T-cell (primary cell): Measurements from ENCODE around the gene MYLK4. TPM values are rescaled to one million over a fixed set of nuclear protein-coding genes. Genes with fewer than 3 reads are reported as not detected.

Source experiments
- ATAC-seq, 4 experiments: fragments of 200-7000 bp in 3 of 4; fragments of 150-1000 bp in 1 of 4; cut with Tn5 transposase; replicated peaks in 1 of 4; 1 replicate in 3 of 4; 2 replicates in 1 of 4; pipeline ENCODE4 v1.10.0; 2021; ENCODE audit warnings: moderate library complexity in 3 of 4, mild to moderate bottlenecking in 2 of 4, moderate number of reproducible peaks in 1 of 4
- CTCF ChIA-PET, 2 donors: fragments of 300-600 bp; sonication (Branson Sonifier 250); formaldehyde crosslinking; loops; one replicate each; lab custom pipeline; 2022; ENCODE audit warnings: antibody characterized with exemption in 2 of 2; lab: Charles Lee
- POLR2A ChIA-PET, 2 donors: fragments of 300-600 bp; sonication (Branson Sonifier 250); formaldehyde crosslinking; loops; one replicate each; lab custom pipeline; 2022; ENCODE audit warnings: antibody characterized with exemption in 2 of 2; lab: Charles Lee
- DNase-seq, 35 experiments: peaks; one replicate each; pipeline versions ENCODE4 v3.0.0 to v3.0.0-alpha.2; 2013 to 2023
- H3K27ac ChIP-seq: one replicate; pipeline ENCODE4 v1.5.1; 2013; ENCODE audit warnings: low read length
- H3K27me3 ChIP-seq, 2 experiments: replicated peaks in 1 of 2; 1 replicate in 1 of 2; 2 replicates in 1 of 2; pipeline versions ENCODE4 v1.6.1 to v1.7.0; 2013; ENCODE audit warnings: low read length in 1 of 2, mixed read lengths in 1 of 2; ENCODE audit not compliant: control insufficient read depth in 2 of 2, insufficient read depth in 2 of 2; ENCODE audit errors: extremely low read depth in 1 of 2
- H3K36me3 ChIP-seq, 2 donors: 1 replicate in 1 of 2; 2 replicates in 1 of 2; pipeline versions ENCODE4 v1.6.1 to v1.7.0; 2013; ENCODE audit warnings: low read length in 1 of 2; ENCODE audit not compliant: control insufficient read depth in 2 of 2, insufficient read depth in 1 of 2; ENCODE audit errors: extremely low read depth in 1 of 2
- H3K4me1 ChIP-seq, 2 experiments: 1 replicate in 1 of 2; 2 replicates in 1 of 2; pipeline versions ENCODE4 v1.6.1 to v1.7.0; 2013; ENCODE audit warnings: low read length in 2 of 2, mixed read lengths in 1 of 2; ENCODE audit not compliant: insufficient read depth in 2 of 2, control insufficient read depth in 1 of 2; ENCODE audit errors: extremely low read depth in 1 of 2
- H3K4me3 ChIP-seq, 2 donors: 1 replicate in 1 of 2; 2 replicates in 1 of 2; pipeline versions ENCODE4 v1.5.1 to v1.7.0; 2013; ENCODE audit warnings: mild to moderate bottlenecking in 2 of 2, low read length in 1 of 2, moderate library complexity in 1 of 2; ENCODE audit not compliant: control insufficient read depth in 1 of 2; ENCODE audit errors: extremely low read depth in 1 of 2
- H3K9me3 ChIP-seq: 2 replicates; pipeline ENCODE4 v1.7.0; 2013
- H3K27ac Mint-ChIP-seq, 2 donors: one replicate each; pipeline ENCODE4 v1.8.0; 2020 to 2021; ENCODE audit warnings: mild to moderate bottlenecking in 2 of 2, mixed read lengths in 2 of 2
- H3K27me3 Mint-ChIP-seq, 2 donors: one replicate each; pipeline ENCODE4 v1.8.0; 2021 to 2022; ENCODE audit warnings: mixed read lengths in 2 of 2
- H3K36me3 Mint-ChIP-seq: one replicate; pipeline ENCODE4 v1.8.0; 2021; ENCODE audit warnings: mixed read lengths
- H3K4me1 Mint-ChIP-seq, 3 donors: one replicate each; pipeline ENCODE4 v1.8.0; 2020 to 2022; ENCODE audit warnings: mixed read lengths in 3 of 3, mild to moderate bottlenecking in 1 of 3
- H3K4me3 Mint-ChIP-seq, 3 donors: one replicate each; pipeline ENCODE4 v1.8.0; 2020 to 2022; ENCODE audit warnings: mild to moderate bottlenecking in 3 of 3, mixed read lengths in 3 of 3, moderate library complexity in 3 of 3
- H3K9me3 Mint-ChIP-seq, 3 donors: one replicate each; pipeline ENCODE4 v1.8.0; 2020 to 2022; ENCODE audit warnings: mixed read lengths in 3 of 3
- WGBS: methylation state at CpG from one replicate; pipeline ENCODE4 v1.1.5; 2013; ENCODE audit warnings: missing lambda C conversion rate; ENCODE audit not compliant: insufficient coverage; 5-methylcytosine and 5-hydroxymethylcytosine counted together
- total RNA-seq, 35 experiments: library from RNA in 6 of 35; stranded (reverse) in 6 of 35; fragments of 120-200 nt in 1 of 35; gene quantifications; one replicate each; pipeline versions ENCODE4 v1.2.1 to v1.2.4 and lab custom pipeline; 2013 to 2026

MYLK4 gene
- total RNA-seq, 5 donors from 2014 or later (not counting 1 experiment from before 2014, with no cell fraction given), result 0.58 to 1.4 (median 1.0) TPM

DNA sequence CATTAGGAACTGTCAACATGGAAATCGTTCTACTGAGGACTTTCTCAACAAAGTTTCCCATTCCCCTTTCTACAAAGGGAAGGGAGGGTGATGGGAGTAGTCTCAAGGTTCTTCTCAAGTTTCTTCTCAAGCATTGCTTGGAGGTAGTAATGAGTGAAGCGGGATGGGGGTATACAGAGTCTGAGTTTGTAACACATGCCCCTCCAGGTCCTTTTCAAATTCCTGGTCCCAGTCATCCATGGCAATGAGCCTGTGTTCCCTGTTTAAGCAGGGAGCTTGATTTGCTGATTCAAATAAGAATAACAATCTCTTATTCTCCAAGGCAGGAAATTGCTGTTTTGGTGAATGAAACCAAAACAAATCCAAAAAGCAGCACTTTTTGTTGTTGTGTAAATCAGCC is 45.5 kb downstream of the MYLK4 start:
- Mint-ChIP-seq H3K27me3 (peaks cover 13 to 16% of the 10 kb centered on the region in 2 donors), H3K4me1 (peaks cover 0 to 2% (median 0%) of the 10 kb centered on the region in 3 donors), H3K4me3 (no peak overlapping the region), H3K36me3 (peaks cover 3% of the 10 kb centered on the region), H3K27ac (no peak overlapping the region), H3K9me3 (peaks cover 3 to 4% (median 3%) of the 10 kb centered on the region in 3 donors)
- H3K4me1 ChIP-seq, result peaks cover 0 to 2% of the 10 kb centered on the region in 2 experiments
- ATAC-seq (no peak), DNase-seq (no peak)
- peaks cover 0 to 3% of the 10 kb centered on the region in 2 experiments for H3K27me3 ChIP-seq
- no peaks in the 10 kb centered on the region for H3K9me3 ChIP-seq
- H3K27ac ChIP-seq, result no peak overlapping the region
- no peaks in the 10 kb centered on the region for H3K36me3 ChIP-seq
- WGBS, result no CpG with 5 or more reads among the region's 2 CpGs
- ChIA-PET POLR2A (no interaction called here), CTCF (interaction anchor here in 1 of 2 donors (0.6 kb wide), 1 partner anchor 1094 kb away, joined by 3 read pairs; no protein-coding TSS in a partner anchor)
- no peak overlapping the region for H3K4me3 ChIP-seq

DNA sequence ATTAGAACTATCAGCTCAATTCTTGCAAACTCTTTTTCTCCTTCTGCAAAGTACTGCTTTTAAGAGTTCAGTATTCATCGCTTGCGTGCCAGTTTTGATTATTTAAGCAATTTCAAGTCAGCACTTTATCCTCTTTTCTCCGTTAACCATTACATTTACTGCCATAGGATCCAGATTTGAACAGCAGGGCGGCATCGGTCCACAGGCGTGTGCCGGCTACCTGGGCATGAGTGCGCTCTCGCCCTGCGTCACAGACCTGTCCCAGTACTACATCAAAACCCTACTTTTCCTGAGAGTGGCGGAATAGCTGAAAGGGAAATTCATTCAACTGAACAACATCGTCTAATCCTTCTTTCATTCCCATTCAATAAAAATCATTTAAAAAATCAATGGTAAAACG is 53.4 kb downstream of the MYLK4 start:
- peaks cover 0 to 15% of the 10 kb centered on the region in 2 experiments for H3K27me3 ChIP-seq
- DNase-seq, result no peak
- no peak overlapping the region for H3K27ac ChIP-seq
- no peaks in the 10 kb centered on the region for H3K36me3 Mint-ChIP-seq
- H3K9me3 Mint-ChIP-seq, result no peaks in the 10 kb centered on the region
- H3K4me1 Mint-ChIP-seq, result no peaks in the 10 kb centered on the region
- H3K4me3 Mint-ChIP-seq, result no peak overlapping the region
- WGBS, result 88% methylated on average over 11 of the region's 13 CpGs
- peaks cover 3 to 8% of the 10 kb centered on the region in 2 donors for H3K27me3 Mint-ChIP-seq
- ChIA-PET POLR2A (no interaction called here), CTCF (no interaction called here)
- H3K4me1 ChIP-seq, result no peaks in the 10 kb centered on the region
- no peaks in the 10 kb centered on the region for H3K9me3 ChIP-seq
- H3K27ac Mint-ChIP-seq, result no peak overlapping the region
- no peak overlapping the region for H3K4me3 ChIP-seq
- no peak for ATAC-seq
- no peaks in the 10 kb centered on the region for H3K36me3 ChIP-seq

DNA sequence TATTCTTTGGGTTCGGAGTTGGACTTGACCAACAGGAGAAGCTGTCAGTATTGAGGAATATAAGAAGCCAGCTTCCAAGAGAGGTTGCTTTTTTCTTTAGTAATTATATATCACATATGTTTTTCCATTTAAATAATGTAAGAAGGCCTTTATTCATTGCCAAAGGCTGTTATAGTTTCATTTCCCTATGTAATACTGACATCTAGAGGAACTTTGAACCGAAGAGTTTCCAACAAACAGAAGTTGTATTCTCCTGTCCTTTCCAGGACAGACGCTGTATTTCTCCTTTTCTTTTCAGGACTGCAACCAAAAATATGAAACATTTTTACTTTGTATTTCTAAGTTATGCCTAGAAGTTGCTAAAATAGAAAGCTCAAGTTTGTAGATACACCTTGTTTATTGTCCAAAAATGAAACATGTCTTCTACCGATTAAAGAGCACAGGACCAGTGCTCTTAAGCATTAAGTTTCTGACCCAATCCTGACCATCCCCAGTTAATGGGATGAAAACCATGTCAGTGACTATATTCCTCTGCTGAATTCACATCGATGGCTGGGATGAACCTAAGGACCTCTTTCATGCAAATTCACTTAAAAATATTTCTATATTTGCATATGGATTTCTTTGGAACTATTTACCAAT is 55.1 kb downstream of the MYLK4 start:
- 100% methylated on average over 1 of the region's 5 CpGs for WGBS
- Mint-ChIP-seq H3K4me1 (no peaks in the 10 kb centered on the region), H3K4me3 (no peak overlapping the region), H3K36me3 (no peaks in the 10 kb centered on the region), H3K27me3 (peaks cover 3 to 6% of the 10 kb centered on the region in 2 donors), H3K27ac (no peak overlapping the region), H3K9me3 (no peaks in the 10 kb centered on the region)
- Histone ChIP-seq H3K9me3 (no peaks in the 10 kb centered on the region), H3K27me3 (peaks cover 0 to 12% of the 10 kb centered on the region in 2 experiments), H3K36me3 (no peaks in the 10 kb centered on the region), H3K4me1 (no peaks in the 10 kb centered on the region), H3K27ac (no peak overlapping the region), H3K4me3 (no peak overlapping the region)
- DNase-seq (no peak), ATAC-seq (no peak)
- POLR2A ChIA-PET, result interaction anchor here in 1 of 2 donors (0.5 kb wide), 1 partner anchor 1861 kb away, joined by 4 read pairs; no protein-coding TSS in a partner anchor
- CTCF ChIA-PET, result interaction anchor here in 1 of 2 donors (0.5 kb wide), 1 partner anchor 62 kb away, joined by 3 read pairs; no protein-coding TSS in a partner anchor

DNA sequence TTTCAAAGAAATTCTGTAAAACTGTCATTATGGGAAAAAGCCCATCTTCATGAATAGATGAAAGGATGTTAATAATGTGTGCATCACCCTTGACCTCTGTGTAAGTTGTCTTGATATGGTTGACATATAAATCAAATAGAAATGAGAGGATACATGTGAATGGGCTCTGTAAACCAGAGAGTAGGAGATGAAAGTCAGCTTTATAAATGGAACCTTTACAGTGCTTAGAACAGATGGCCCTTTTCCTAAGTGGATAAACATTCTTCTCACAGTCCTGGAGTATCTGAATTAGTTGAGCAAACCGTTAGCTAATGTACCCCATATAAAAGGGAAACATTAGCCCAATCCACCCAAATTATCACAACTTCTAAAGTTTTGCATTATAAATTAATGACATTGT is 57.5 kb downstream of the MYLK4 start:
- ChIA-PET POLR2A (no interaction called here), CTCF (no interaction called here)
- Mint-ChIP-seq H3K36me3 (no peaks in the 10 kb centered on the region), H3K4me3 (no peak overlapping the region), H3K9me3 (no peaks in the 10 kb centered on the region), H3K27me3 (no peaks in the 10 kb centered on the region), H3K27ac (no peak overlapping the region), H3K4me1 (no peaks in the 10 kb centered on the region)
- Histone ChIP-seq H3K27ac (no peak overlapping the region), H3K4me3 (no peak overlapping the region), H3K27me3 (peaks cover 0 to 12% of the 10 kb centered on the region in 2 experiments), H3K9me3 (no peaks in the 10 kb centered on the region), H3K36me3 (no peaks in the 10 kb centered on the region), H3K4me1 (no peaks in the 10 kb centered on the region)
- DNase-seq, result no peak
- ATAC-seq, result no peak
- WGBS, result no CpG with 5 or more reads among the region's 1 CpG

DNA sequence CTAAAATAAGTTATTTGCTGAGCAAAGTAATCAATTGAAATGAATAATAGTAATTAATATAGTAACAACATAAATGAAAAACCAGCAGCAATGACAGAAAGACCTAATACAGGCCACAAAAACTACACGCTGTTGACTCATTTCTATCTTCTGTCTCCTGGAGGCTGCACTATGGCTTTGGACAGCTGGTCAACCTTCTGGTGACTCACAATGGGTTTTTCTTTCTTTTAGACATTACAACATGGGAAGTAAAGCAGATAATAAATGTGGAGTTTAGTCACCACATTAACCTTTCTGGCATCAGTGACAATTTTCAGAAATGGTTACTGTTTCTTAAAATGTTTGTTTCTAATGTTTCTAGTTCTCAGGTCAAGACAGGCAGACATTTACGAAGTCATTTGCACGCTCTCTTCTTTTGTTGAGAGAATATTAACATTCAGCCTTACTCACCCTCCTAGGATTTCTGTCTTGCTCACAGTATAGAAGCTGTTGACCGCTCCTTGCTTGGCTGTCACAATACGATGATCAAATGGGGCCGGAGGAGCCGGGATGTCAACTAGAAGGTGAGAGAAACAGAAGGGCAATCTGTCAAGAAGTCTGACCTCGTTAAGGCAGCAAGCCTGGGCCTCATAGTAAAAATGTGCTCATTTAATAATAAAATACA is 62.2 kb downstream of the MYLK4 start:
- H3K4me3 ChIP-seq, result no peak overlapping the region
- 60% methylated on average over 1 of the region's 8 CpGs for WGBS
- Mint-ChIP-seq H3K4me3 (no peak overlapping the region), H3K9me3 (no peaks in the 10 kb centered on the region), H3K27me3 (no peaks in the 10 kb centered on the region), H3K4me1 (no peaks in the 10 kb centered on the region), H3K27ac (no peak overlapping the region), H3K36me3 (peaks cover 10% of the 10 kb centered on the region)
- H3K36me3 ChIP-seq, result no peaks in the 10 kb centered on the region
- no peaks in the 10 kb centered on the region for H3K9me3 ChIP-seq
- H3K27me3 ChIP-seq, result peaks cover 0 to 7% of the 10 kb centered on the region in 2 experiments
- ATAC-seq (no peak), DNase-seq (no peak)
- no peak overlapping the region for H3K27ac ChIP-seq
- POLR2A ChIA-PET, result no interaction called here
- no peaks in the 10 kb centered on the region for H3K4me1 ChIP-seq
- CTCF ChIA-PET, result no interaction called here

DNA sequence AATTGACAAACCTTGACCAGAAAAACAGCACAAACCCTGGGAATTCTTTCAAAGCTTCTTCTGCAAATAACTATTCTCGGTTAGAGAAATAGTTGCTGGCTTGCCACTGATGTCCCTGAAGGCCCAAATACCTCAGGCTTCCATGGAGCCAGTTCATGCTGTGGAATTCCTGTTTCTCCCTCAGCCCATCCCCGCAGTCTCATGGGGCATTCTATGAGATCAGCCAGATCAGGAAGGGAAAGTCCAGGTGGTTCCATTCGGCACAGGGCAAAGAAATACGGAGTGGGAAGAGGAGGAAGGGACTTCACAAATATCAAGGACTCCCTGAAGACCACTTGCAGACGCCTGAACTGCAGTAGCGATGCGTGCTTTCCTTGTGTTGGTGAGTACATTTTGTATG is 63.3 kb downstream of the MYLK4 start:
- WGBS, result 54% methylated on average over 3 of the region's 7 CpGs
- H3K4me3 ChIP-seq, result no peak overlapping the region
- H3K9me3 Mint-ChIP-seq, result no peaks in the 10 kb centered on the region
- ChIA-PET POLR2A (no interaction called here), CTCF (no interaction called here)
- no peaks in the 10 kb centered on the region for H3K27me3 Mint-ChIP-seq
- no peaks in the 10 kb centered on the region for H3K4me1 ChIP-seq
- H3K4me3 Mint-ChIP-seq, result no peak overlapping the region
- H3K27ac ChIP-seq, result no peak overlapping the region
- H3K36me3 ChIP-seq, result no peaks in the 10 kb centered on the region
- H3K9me3 ChIP-seq, result no peaks in the 10 kb centered on the region
- no peak overlapping the region for H3K27ac Mint-ChIP-seq
- DNase-seq (no peak), ATAC-seq (no peak)
- H3K36me3 Mint-ChIP-seq, result peaks cover 10% of the 10 kb centered on the region
- H3K27me3 ChIP-seq, result peaks cover 0 to 4% of the 10 kb centered on the region in 2 experiments
- no peaks in the 10 kb centered on the region for H3K4me1 Mint-ChIP-seq
